CD14-positive monocyte (primary cell): Measurements from ENCODE around the gene TUBB1. TPM values are rescaled to one million over a fixed set of nuclear protein-coding genes. Genes with fewer than 3 reads are reported as not detected.

Experiments used
- DNase-seq, 3 donors: peaks; one replicate each; pipeline ENCODE4 v3.0.0-alpha.2; 2011 to 2022
- H2AFZ ChIP-seq: 2 replicates; pipeline ENCODE4 v1.6.0; 2012; ENCODE audit warnings: mild to moderate bottlenecking, low read depth, low read length, inconsistent platforms; ENCODE audit not compliant: insufficient read depth, poor library complexity, severe bottlenecking
- H3K27ac ChIP-seq, 2 donors: 1 replicate in 1 of 2; 2 replicates in 1 of 2; pipeline ENCODE4 v1.5.1; 2012 to 2013; ENCODE audit warnings: low read length in 2 of 2, control low read depth in 1 of 2, inconsistent platforms in 1 of 2, low read depth in 1 of 2, mild to moderate bottlenecking in 1 of 2
- H3K27me3 ChIP-seq, 2 donors: one replicate each; pipeline versions ENCODE4 v1.6.0 to v1.6.1; 2011 to 2013; ENCODE audit warnings: low read length in 2 of 2; ENCODE audit not compliant: control insufficient read depth in 2 of 2, insufficient read depth in 2 of 2
- H3K36me3 ChIP-seq, 2 donors: replicated peaks in 1 of 2; 1 replicate in 1 of 2; 2 replicates in 1 of 2; pipeline versions ENCODE4 v1.5.1 to v1.6.1; 2012 to 2013; ENCODE audit warnings: low read length in 2 of 2, control low read depth in 1 of 2, inconsistent platforms in 1 of 2, mild to moderate bottlenecking in 1 of 2; ENCODE audit not compliant: insufficient read depth in 2 of 2, control insufficient read depth in 1 of 2
- H3K4me1 ChIP-seq, 2 donors: 1 replicate in 1 of 2; 2 replicates in 1 of 2; pipeline versions ENCODE4 v1.5.1 to v1.6.1; 2012 to 2013; ENCODE audit warnings: low read length in 2 of 2, control low read depth in 1 of 2, inconsistent platforms in 1 of 2, mild to moderate bottlenecking in 1 of 2, moderate library complexity in 1 of 2; ENCODE audit not compliant: insufficient read depth in 2 of 2, control insufficient read depth in 1 of 2
- H3K4me2 ChIP-seq: replicated peaks from 2 replicates; pipeline ENCODE3; 2012; ENCODE audit warnings: low read length, moderate library complexity, mild to moderate bottlenecking; ENCODE audit not compliant: poor library complexity, severe bottlenecking; ENCODE audit errors: extremely low read depth
- H3K4me3 ChIP-seq, 3 experiments: fragments of 200-600 bp in 1 of 3; sonication (generic) in 1 of 3; replicated peaks in 1 of 3; 1 replicate in 2 of 3; 2 replicates in 1 of 3; pipeline ENCODE4 v1.5.1; 2011 to 2013; ENCODE audit warnings: low read length in 3 of 3, mild to moderate bottlenecking in 3 of 3, control low read depth in 2 of 3, low read depth in 2 of 3, inconsistent platforms in 1 of 3, moderate library complexity in 1 of 3
- H3K79me2 ChIP-seq: 2 replicates; pipeline ENCODE4 v1.6.0; 2012; ENCODE audit warnings: mild to moderate bottlenecking, control low read depth, inconsistent platforms, low read length, moderate library complexity; ENCODE audit not compliant: insufficient read depth
- H3K9ac ChIP-seq: 2 replicates; pipeline ENCODE4 v1.6.0; 2017; ENCODE audit warnings: low read length, mild to moderate bottlenecking; ENCODE audit not compliant: insufficient read depth, poor library complexity, severe bottlenecking
- H3K9me3 ChIP-seq, 2 donors: replicated peaks in 1 of 2; 1 replicate in 1 of 2; 2 replicates in 1 of 2; pipeline versions ENCODE4 v1.5.1 to v1.6.1; 2012 to 2013; ENCODE audit warnings: low read length in 2 of 2, control low read depth in 1 of 2; ENCODE audit not compliant: control insufficient read depth in 1 of 2, insufficient read depth in 1 of 2
- H4K20me1 ChIP-seq: 2 replicates; pipeline ENCODE4 v1.6.0; 2012; ENCODE audit warnings: mild to moderate bottlenecking, low read length, control low read depth, moderate library complexity; ENCODE audit not compliant: insufficient read depth
- H3K27ac Mint-ChIP-seq, 7 donors: one replicate each; pipeline ENCODE4 v1.8.0; 2020; ENCODE audit warnings: mild to moderate bottlenecking in 7 of 7, mixed read lengths in 7 of 7, moderate library complexity in 6 of 7, inconsistent platforms in 2 of 7
- H3K27me3 Mint-ChIP-seq, 3 donors: one replicate each; pipeline ENCODE4 v1.8.0; 2021 to 2022; ENCODE audit warnings: low read depth in 3 of 3, mild to moderate bottlenecking in 3 of 3, mixed read lengths in 3 of 3, moderate library complexity in 3 of 3, inconsistent platforms in 1 of 3
- H3K36me3 Mint-ChIP-seq, 2 donors: one replicate each; pipeline ENCODE4 v1.8.0; 2020; ENCODE audit warnings: mixed read lengths in 2 of 2, inconsistent platforms in 1 of 2, mild to moderate bottlenecking in 1 of 2
- H3K4me1 Mint-ChIP-seq: one replicate; pipeline ENCODE4 v1.8.0; 2020; ENCODE audit warnings: mild to moderate bottlenecking, mixed read lengths
- H3K4me3 Mint-ChIP-seq, 2 donors: one replicate each; pipeline ENCODE4 v1.8.0; 2020; ENCODE audit warnings: mild to moderate bottlenecking in 2 of 2, mixed read lengths in 2 of 2, moderate library complexity in 1 of 2
- H3K9me3 Mint-ChIP-seq, 7 donors: one replicate each; pipeline ENCODE4 v1.8.0; 2020 to 2022; ENCODE audit warnings: mixed read lengths in 7 of 7, mild to moderate bottlenecking in 6 of 7, moderate library complexity in 6 of 7, inconsistent platforms in 2 of 7
- CTCF ChIP-seq: fragments of 200-600 bp; IDR thresholded peaks from one replicate; pipeline ENCODE4 v1.8.0; 2022; ENCODE audit warnings: antibody characterized with exemption, mild to moderate bottlenecking
- WGBS: methylation state at CpG from one replicate; pipeline ENCODE4 v1.1.5; 2013; ENCODE audit warnings: missing lambda C conversion rate; ENCODE audit not compliant: insufficient coverage; 5-methylcytosine and 5-hydroxymethylcytosine counted together
- intact Hi-C, 2 donors: fragments of 100-400 bp; cut with micrococcal nuclease; formaldehyde crosslinking; loops; one replicate each; pipeline versions ENCODE4 v1.15.0 to v1.15.1; 2023
- polyA plus RNA-seq, 3 donors: library from polyadenylated mRNA; depleted of rRNA in 1 of 3; unstranded in 2 of 3; stranded (reverse) in 1 of 3; fragments of 300-500 nt in 2 of 3; fragments of >200 nt in 1 of 3; fragmentation: Illumina TruSeq in 2 of 3; gene quantifications; 1 replicate in 2 of 3; 2 replicates in 1 of 3; pipeline ENCODE4 v1.2.3, GENCODE V29; 2012 to 2021

The TUBB1 gene
- polyA plus RNA-seq, 3 donors: 0.09 to 3.1 (median 2.4) TPM

GRCh38 chr20:59015812-59016711, 3.2 kb upstream of the TUBB1 start:
- peaks cover 32 to 46% of the 10 kb centered on the region in 2 donors for H3K36me3 Mint-ChIP-seq
- Histone ChIP-seq H3K79me2 (no peaks in the 10 kb centered on the region), H3K27me3 (no peaks in the 10 kb centered on the region), H2AFZ (no peak overlapping the region), H3K4me2 (no peak overlapping the region), H4K20me1 (peaks cover 14% of the 10 kb centered on the region), H3K4me1 (peaks cover 11 to 15% of the 10 kb centered on the region in 2 donors), H3K27ac (no peak overlapping the region), H3K36me3 (peaks cover 0 to 9% of the 10 kb centered on the region in 2 donors), H3K9ac (no peak overlapping the region), H3K9me3 (no peaks in the 10 kb centered on the region), H3K4me3 (no peak overlapping the region)
- WGBS: 65% methylated on average over 13 of the region's 16 CpGs
- H3K27me3 Mint-ChIP-seq: peaks cover 8 to 20% (median 11%) of the 10 kb centered on the region in 3 donors
- H3K4me3 Mint-ChIP-seq: peak overlapping the region in 1 of 2 donors; percentile 11
- DNase-seq: no peak
- peak overlapping the region in 2 of 7 donors; percentile 10 to 57 for H3K27ac Mint-ChIP-seq
- peaks cover 34% of the 10 kb centered on the region for H3K4me1 Mint-ChIP-seq
- TF ChIP-seq CTCF: no peak
- H3K9me3 Mint-ChIP-seq: no peaks in the 10 kb centered on the region
- intact Hi-C loops: no loop called here

GRCh38 chr20:59016795-59017492, 2.3 kb upstream of the TUBB1 start:
- H3K4me1 ChIP-seq: peaks cover 4 to 10% of the 10 kb centered on the region in 2 donors
- H3K27ac Mint-ChIP-seq: peak overlapping the region in 4 of 7 donors; percentile 23 to 75 (median 55)
- peaks cover 34 to 53% of the 10 kb centered on the region in 2 donors for H3K36me3 Mint-ChIP-seq
- H4K20me1 ChIP-seq: peaks cover 20% of the 10 kb centered on the region
- peaks cover 0 to 12% of the 10 kb centered on the region in 2 donors for H3K36me3 ChIP-seq
- H3K4me3 Mint-ChIP-seq: no peak overlapping the region
- H3K27ac ChIP-seq: no peak overlapping the region
- H3K9me3 ChIP-seq: no peaks in the 10 kb centered on the region
- H3K79me2 ChIP-seq: no peaks in the 10 kb centered on the region
- 11% methylated on average over 3 of the region's 4 CpGs for WGBS
- peaks cover 26% of the 10 kb centered on the region for H3K4me1 Mint-ChIP-seq
- no peaks in the 10 kb centered on the region for H3K27me3 ChIP-seq
- DNase-seq: peak in 1 of 3 donors; percentile 46
- TF ChIP-seq CTCF: no peak
- no peaks in the 10 kb centered on the region for H3K9me3 Mint-ChIP-seq
- no peak overlapping the region for H3K9ac ChIP-seq
- peaks cover 6 to 17% (median 11%) of the 10 kb centered on the region in 3 donors for H3K27me3 Mint-ChIP-seq
- H3K4me2 ChIP-seq: no peak overlapping the region
- intact Hi-C loops: no loop called here
- no peak overlapping the region for H3K4me3 ChIP-seq
- H2AFZ ChIP-seq: no peak overlapping the region
